GM19372 (cell line): ENCODE data around the gene CD99.
"Not testable (repeated sequence)": the region's sequence is repeated elsewhere in the genome, so short reads cannot be mapped to it uniquely, and the experiment has no call there.

Experiments used
- ATAC-seq: cut with Tn5 transposase; IDR thresholded peaks from one replicate; pipeline ENCODE4 v1.9.1; 2021; ENCODE audit warnings: mild to moderate bottlenecking, low read depth, moderate library complexity; ENCODE audit not compliant: unreplicated experiment

CD99 gene

DNA sequence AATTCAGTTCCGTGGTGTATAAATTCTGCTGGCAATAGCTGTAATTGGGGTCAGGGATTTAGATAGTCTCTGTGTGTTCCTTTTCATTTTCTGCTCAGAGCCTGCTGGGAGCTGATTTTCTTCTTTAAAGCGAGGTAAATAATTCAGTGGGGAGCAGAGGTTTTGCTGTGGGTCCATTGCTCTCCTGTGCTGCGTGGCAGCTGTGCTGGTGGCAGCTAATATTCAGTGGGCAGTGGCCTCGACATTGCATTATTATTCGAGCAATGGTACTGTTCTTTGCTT is 74.4 kb downstream of the CD99 start:
- ATAC-seq: no peak

GRCh38 chrX:2766906-2767305 is 75.8 kb downstream of the CD99 start:
- no peak for ATAC-seq

DNA sequence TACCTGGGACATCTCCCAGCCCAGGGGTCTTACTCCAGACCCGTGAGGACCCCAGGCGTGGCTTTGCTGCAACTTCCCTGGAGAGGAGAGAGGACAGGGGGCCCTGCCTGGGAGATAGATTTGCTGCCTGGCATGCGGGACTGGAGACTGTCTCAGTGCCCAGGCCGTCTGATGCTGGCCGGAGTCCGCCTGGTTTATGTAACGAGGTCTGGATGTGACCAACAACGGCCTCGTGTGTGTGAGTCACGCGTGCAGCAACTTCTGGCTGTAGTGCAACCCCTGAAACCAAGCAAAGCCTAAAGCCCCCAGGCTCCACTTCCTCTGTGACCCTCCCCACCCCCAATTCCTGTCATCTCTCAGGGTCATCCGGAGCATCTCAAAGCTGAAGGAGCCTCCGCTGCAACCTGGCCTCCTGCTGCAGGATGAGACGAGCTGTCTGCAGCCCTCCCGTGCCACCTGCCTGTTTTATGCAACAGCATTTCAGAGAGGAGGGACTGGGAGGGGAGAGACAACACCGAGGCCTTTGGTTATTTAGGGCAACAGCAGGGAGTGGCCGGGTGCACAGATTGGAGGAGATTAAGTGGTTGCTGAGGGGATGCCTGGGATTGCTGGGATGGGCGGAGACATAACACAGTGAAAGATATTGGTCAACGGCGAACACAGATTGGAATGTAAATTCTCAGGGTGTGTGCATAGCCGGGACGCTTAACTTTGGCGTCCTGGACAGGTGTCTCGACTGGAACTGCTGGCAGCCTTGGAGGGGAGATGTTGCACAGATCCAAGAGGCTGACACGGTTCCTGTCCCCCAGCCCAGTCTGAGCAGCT is 76.7 kb downstream of the CD99 start:
- ATAC-seq: no peak

DNA sequence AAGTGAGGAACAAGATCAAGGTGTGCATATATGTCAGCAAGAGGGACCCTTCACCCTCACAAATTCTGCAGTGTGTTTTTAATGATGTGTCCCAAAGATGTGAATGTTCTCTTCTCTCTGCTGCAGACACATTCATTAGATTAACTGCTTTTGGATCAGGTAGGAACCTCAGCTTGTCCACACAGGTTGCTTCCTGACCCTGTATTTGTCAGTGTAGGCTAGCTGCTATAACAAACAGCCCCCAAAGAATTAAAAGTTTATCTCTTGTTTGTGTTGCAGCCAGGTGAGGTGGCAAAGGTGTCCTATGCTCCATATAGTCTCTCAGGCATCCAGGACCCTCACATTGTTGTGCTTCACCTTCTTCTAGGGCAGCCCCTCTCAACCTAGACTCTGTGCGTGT is 78.5 kb downstream of the CD99 start:
- ATAC-seq: no peak

DNA sequence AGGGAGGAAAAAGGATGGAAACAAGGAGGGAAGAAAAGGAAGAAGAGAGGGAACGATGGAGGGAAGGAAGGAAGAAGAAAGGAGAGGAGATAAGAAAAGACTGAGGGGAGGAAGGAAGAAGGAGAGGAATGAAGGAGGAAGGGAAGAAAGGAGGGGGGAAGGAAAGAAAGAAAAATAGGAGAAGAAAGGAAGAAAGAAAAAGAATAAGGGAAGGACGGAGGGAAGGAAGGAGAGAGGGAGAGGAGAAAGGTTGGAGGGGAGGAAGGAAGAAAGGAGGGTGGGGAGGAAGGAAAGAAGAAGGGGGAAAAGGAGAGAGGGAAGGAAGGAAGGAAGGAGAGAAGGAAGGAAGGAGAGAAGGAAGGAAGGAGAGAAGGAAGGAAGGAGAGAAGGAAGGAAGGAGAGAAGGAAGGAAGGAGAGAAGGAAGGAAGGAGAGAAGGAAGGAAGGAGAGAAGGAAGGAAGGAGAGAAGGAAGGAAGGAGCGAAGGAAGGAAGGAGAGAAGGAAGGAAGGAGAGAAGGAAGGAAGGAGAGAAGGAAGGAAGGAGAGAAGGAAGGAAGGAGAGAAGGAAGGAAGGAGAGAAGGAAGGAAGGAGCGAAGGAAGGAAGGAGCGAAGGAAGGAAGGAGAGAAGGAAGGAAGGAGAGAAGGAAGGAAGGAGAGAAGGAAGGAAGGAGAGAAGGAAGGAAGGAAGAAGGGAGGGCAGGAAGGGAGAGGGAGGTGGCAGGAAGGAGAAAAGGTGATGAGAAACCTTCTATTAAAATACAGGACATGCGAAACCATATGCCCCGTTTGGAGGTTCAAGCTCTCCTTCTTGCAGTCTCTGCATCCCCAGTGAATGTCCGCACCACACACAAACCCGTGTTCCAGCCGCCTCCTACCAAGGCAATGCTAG is 82.3 kb downstream of the CD99 start:
- ATAC-seq: not testable (repeated sequence)

DNA sequence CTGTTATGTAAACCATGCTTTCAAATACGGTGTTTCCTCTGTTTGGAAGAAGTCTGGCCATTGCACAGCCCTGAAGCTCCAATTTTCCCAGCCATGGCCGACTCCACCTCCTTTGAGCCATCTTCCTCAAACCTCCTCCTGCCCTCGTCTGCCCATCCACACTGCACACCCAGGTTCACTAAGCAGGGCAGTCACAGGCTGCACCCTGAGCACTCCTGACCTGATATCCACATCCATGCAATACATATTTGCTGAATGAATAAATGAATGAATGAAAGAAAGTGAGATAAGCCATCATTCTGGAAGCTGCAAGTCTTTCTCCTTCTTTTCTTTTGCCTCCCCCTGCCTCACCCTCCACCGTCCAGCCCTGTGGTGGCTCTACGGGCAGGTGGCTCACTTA is 83.0 kb downstream of the CD99 start:
- no peak for ATAC-seq

DNA sequence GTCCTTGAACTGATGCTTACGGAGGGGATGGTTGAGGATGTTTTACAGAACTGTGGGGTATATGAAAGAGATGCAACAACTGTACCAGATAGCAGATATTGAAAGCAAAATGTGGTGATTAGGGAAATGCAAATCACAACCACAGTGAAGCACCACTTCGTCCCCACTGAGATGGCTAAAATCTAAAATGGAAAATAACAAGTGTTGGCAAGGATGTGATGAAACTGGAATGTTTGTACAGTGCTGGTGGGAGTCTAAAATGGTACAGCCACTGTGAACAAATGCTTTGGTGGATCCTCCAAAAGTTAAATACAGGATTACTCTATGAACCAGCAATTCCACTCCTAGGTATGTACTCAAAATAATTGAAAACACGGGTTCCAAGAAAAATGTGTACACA is 83.7 kb downstream of the CD99 start:
- ATAC-seq: no peak

DNA sequence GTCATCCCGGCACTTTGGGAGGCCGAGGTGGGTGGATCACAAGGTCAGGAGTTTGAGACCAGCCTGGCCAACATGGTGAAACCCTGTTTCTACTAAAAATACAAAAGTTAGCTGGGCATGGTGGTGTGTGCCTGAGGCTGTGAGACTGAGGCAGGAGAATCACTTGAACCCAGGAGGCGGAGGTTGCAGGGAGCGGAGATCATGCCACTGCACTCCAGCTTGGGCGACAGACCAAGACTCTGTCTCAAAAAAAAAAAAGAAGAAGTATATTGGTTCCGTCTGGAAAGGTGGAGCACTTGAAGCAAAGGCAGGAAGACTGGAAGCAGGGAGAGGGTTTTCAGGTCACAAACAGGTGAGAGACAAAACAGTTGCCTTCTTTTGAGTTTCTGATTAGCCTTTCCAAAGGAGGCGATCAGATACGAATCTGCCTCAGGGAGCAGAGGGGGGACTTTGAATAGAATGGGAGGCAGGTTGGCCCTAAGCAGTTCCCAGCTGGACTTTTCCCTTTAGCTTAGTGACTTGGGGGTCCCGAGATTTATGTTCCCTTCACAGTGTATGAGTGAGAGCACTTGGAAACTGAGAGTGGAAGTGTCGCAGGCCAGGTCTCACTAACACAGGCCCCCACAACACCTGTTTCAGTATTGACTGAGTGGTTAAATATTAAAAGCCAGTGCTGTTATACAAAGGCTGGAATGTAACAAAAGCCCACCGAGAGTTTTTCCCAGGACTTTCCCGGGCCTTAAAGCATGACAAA is 89.6 kb downstream of the CD99 start:
- ATAC-seq: not testable (repeated sequence)

- ATAC-seq: no peak
Measured at GRCh38 chrX:2781226-2781571, 90.1 kb downstream of the CD99 start.

- no peak for ATAC-seq
Measured at GRCh38 chrX:2781698-2782097, 90.6 kb downstream of the CD99 start.

DNA sequence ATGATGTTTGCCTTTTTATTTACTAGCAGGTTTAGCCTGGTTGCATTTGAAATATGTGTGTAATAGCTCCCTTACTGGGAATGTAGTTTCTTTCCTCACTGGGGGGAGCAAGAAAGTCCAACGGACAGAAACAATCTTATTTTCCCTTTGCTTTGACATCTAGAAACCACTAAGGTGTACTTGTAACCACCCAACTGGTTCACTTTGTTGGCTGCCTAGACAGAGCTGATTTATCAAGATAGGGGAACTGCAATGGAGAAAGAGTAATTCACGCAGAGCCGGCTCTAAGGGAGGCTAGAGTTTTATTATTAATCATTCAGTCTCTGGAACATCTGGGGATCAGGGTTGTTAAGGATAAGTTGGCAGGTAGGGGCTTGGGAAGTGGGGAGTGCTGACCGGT is 91.1 kb downstream of the CD99 start:
- ATAC-seq: no peak

DNA sequence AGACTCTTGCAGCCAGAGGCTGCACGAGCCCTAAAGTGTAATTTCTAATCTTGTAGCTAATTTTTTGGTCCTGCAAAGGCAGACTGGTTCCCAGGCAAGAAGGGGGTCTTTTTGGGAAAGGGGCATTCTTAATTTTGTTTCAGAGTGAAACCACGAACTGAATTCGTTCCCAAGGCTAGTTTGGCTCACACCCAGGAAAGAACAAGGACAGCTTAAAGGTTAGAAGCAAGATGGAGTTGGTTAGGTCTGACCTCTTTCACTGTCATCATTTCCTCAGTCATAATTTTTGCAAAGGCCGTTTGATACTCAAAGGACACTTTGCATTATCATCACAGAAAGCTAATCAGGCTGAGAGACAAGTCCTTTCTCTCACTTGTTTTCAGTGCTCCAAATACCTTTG is 91.7 kb downstream of the CD99 start:
- ATAC-seq: no peak

DNA sequence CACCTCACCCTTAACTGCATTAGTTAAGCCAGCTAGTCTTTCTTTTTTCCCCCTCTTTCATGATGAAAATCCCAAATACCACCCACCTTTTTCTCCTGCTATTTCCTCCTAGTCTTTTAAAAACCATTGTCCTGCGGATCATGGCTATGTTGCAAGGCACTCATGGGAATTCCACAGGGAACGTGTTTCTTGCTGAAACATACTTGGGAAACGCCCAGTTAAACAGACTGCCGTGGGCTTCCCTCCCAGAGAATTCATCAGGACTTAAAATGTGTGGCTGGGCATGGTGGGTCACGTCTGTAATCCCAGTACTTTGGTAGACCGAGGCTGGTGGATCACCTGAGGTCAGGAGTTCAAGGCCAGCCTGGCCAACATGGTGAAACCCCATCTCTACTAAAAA is 92.9 kb downstream of the CD99 start:
- no peak for ATAC-seq

GRCh38 chrX:2785538-2785937 is 94.4 kb downstream of the CD99 start:
- no peak for ATAC-seq

DNA sequence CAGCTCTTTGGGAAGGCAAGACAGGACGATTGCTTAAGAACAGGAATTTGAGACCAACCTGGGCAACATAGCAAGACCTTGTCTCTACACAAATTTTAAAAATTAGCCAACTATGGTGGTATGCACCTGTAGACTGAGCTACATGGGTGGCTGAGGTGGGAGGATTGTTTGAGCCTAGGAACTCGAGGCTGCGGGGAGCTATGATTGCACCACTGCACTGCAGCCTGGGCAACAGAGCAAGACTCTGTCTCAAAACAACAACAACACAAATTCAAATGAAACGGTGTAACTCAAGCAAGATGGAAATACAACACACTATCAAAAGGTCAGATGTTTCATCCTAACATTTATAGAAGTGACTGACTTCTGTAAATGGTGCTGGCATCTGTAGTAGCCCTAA is 97.9 kb downstream of the CD99 start:
- no peak for ATAC-seq

GRCh38 chrX:2789569-2789968 is 98.5 kb downstream of the CD99 start:
- ATAC-seq: no peak
